HG02571 (cell line): ENCODE results near the gene IDE.
"Not testable (repeated sequence)": the region's sequence is repeated elsewhere in the genome, so short reads cannot be mapped to it uniquely, and the experiment has no call there.

Experiments
- ATAC-seq: cut with Tn5 transposase; IDR thresholded peaks from one replicate; pipeline ENCODE4 v1.9.1; 2021; ENCODE audit warnings: mild to moderate bottlenecking, moderate library complexity; ENCODE audit not compliant: unreplicated experiment

IDE gene

GRCh38 chr10:92573798-92574547, at the start of gene IDE:
Gene IDE, minus strand, starts transcription at chr10:92574093. Its CDS starts 74 bp downstream, at chr10:92574019.
- ATAC-seq, result peak; percentile 69

DNA sequence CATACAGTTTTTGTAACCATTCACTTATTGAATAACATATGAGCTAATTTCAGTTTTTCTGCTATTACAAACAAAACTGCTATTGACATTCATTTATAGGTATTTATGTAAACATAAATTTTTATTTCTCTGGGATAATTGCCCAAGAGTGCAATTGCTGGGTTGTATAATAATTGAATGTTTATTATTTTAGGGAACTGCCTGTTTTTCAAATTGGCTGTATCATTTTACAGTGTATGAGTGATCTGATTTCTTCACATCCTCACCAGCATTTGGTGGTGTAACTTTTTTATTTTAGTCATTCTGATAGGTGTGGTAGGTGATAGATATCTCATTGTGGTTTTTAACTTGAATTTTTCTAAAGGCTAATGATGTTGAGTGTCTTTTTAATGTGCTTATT, 45.5 kb upstream of the IDE start:
- ATAC-seq, result no peak

DNA sequence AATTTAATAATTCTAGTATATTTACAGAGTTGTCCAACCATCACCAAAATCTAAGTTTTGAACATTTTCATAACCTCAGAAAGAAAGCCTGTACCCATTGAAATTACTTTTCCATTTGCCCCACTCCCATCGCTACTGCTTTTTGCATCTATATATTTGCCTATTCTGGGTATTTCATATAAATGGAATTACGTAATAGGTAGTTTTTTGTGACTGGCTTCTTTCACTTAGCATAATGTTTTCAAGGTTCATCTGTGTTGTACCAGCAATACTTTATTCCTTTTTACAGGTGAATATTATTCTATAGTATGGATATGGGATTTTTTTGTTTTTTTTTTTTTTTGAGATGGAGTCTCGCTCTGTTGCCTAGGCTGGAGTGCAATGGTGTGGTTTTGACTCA, 41.6 kb upstream of the IDE start:
- ATAC-seq, result no peak

- ATAC-seq, result no peak
These were observed 30.9 kb upstream of the IDE start for GRCh38 chr10:92604841-92605240.

DNA sequence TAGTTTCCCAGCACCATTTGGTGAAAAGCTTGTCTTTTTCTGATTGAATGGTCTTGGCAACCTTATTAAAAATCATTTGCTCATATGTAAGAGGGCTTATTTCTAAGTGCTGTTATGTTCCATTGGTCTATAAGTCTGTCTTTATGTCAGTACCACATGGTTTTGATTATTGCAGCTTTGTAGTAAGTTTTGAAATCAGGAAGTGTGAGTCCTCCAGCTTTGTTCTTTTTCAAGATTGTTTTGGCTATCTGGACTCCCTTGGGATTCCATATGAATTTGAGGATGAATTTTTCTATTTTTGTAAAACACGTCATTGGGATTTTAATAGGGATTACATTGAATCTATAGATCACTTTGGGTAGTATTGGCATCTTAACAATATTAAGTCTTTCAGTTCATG, 24.4 kb upstream of the IDE start:
- ATAC-seq, result no peak

DNA sequence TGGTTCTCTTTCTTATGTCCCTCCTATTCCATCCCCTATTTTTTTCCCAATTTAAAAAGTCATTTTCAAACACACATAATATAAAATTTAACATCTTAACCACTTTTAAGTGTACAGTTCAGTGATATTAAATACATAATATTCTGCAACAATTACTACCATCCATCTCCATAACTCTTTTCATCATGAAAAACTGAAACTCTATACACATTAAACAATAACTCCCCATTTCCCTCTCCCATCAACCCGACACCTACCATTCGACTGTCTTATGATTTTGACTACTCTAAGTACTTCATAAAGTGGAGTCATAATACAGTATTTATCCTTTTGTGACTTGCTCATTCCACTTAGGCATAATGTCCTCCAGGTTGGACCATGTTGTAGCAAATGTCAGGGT, 21.6 kb upstream of the IDE start:
- ATAC-seq, result no peak

DNA sequence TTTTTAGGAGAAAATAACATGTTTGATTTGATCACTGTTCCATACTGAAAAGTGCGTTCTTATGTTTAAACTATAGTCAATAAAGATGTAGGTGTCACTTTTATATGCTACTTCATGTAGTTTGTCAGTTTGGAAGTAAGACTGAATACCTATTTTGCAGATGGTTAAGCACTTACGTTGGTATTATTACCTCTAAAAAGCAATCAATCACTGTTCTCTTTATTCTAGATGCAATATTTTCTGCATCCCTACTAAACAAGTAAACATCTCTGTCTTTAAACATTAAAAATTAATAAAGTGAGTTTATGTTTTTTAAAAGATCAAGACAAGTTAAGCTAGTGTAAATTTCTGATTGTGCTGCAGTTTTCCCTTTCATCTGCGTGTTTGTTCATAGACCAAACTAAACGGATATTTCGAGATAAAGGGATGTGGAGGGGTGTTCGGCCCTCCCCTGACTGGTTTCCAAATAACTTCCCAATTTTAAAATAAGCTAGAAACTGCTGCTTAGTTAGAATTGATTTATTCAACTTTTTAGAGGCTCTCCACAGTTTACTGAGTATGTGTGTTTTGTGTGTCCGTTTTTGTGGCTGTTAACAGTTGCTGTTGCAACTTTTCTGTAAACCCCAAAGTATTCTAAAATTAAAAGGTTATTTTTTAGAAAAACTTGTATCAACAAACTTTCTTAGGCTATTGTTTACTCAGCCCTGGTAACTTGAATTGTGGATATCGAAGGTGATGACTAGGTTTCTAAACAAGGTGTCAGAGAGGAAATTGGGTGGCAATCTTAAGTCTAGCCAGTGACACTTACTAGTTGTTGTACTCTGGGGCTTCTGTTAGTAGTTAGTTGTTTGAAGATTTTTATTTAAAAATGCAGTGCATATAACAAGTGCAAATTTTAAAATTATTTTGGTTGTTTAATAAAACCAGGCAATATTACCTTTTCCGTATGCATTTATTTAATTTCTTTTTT, 20.0 kb upstream of the IDE start:
- no peak for ATAC-seq

DNA sequence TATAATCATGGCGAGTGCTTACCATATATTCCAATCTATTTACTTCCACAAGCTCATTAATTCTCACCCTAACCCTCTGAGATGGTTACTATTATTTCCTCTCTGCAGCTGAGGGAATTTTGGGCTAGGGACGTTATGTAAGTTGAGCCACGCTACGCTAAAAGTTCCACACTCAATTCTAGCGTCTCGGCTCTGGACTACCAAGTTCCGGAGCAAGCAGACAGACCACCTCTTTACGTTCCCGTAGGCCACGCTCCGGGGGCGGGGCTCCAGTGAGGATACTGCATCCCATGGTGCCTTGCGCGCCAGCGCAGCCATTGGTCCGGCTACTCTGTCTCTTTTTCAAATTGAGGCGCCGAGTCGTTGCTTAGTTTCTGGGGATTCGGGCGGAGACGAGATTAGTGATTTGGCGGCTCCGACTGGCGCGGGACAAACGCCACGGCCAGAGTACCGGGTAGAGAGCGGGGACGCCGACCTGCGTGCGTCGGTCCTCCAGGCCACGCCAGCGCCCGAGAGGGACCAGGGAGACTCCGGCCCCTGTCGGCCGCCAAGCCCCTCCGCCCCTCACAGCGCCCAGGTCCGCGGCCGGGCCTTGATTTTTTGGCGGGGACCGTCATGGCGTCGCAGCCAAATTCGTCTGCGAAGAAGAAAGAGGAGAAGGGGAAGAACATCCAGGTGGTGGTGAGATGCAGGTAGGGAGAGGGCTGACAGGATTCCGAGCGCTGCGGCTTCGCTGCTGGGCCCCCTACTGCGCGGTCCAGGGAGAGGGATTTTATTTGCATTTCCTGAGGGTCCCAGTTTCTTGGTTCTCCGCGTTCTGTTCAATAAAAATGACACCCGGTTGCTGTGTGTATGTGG, 19.1 kb upstream of the IDE start, which contains the start of gene KIF11:
KIF11 (plus strand) TSS at position 370 of the 858 bp plus-strand sequence; CDS start at position 616, 246 bp downstream.
- ATAC-seq, result peak; percentile 67

- peak; percentile 72 for ATAC-seq
These were observed 17.7 kb upstream of the IDE start for GRCh38 chr10:92591550-92592022.

- no peak for ATAC-seq
These were observed 17.0 kb upstream of the IDE start for GRCh38 chr10:92590623-92591549.

DNA sequence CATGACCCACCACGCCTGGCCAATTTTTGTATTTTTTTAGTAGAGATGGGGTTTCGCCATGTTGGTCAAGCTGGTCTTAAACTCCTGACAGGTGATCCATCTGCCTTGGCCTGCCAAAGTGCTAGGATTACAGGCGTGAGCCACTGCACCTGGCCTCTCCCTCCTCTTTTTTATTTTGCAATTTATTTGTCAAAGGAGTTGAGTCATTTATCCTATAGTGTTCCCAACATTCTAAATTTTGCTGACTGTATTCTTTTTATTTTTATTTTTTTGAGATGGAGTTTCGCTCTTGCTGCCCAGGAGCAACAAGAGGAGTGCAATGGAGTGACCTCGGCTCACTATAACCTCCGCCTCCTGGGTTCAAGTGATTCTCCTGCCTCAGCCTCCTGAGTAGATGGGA, 8.5 kb upstream of the IDE start:
- not testable (repeated sequence) for ATAC-seq

GRCh38 chr10:92575961-92576360, 2.1 kb upstream of the IDE start:
- no peak for ATAC-seq

DNA sequence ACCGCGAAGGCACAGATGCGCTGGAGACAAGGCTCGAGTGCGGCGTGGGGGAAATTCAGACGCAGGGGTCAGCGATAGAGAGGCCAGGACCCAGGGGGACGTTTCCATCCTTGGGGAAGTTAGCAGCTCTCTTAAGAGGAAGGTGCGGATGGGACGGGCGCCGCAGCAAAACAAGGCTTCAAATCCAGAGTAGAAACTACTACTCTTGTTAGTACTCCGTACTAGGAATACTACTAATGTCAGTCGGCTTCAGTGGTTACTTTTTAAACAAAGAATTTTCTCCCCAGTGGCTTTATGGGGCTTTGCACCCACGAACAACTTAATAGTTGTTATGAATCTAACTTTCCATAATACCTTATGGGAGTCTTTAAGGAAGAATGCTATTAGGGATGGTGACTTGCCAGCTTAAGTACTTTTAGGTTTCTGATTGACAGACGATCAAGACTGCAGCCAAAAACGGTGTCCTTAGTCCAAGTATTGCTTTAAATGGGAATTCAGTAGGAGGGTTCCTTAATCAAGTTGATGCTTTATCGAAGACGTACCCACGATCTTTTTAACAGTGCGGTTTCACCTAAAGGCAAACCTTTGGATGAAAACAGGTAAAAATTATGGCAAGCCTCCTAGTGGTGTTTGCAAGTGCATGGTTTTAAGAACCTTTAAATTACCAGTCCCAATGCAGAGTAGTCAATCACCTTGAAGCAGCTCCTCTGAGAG, 812 bp upstream of the IDE start:
- ATAC-seq, result peak; percentile 6

DNA sequence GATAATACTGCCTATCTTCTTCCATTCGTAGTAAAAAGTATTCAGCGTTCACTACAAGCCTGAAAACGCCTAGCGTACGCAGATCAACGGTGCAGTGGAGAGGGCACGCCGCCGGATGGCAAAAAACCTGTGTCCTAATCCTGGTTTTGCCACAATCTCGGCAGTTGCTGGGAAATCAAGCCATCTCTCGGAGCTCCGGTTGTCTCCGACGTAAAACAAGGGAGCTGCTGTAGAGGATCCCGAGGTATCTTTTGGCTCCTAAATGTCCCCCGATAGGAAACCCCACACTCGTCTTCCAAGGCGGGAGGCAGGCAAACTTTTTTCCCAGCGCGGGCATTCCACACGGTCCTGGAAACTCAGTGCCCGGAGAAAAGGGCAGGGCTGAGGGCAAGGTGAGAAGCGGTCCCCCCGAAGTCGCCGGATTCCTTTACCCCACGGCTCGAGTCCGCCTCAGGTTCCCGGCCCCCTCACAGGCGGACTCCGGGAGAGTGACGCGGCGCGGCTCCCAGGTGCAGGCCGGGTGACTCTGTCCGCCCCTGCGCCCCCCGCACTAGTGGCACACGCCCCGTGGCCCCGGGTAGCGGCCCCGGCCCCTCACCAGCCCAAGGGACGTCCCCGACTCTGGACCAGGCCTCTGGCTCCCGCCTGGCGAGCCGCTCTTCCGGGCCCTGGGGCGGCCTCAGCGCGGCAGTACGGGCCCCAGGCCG, 649 bp downstream of the IDE start:
- ATAC-seq, result no peak

DNA sequence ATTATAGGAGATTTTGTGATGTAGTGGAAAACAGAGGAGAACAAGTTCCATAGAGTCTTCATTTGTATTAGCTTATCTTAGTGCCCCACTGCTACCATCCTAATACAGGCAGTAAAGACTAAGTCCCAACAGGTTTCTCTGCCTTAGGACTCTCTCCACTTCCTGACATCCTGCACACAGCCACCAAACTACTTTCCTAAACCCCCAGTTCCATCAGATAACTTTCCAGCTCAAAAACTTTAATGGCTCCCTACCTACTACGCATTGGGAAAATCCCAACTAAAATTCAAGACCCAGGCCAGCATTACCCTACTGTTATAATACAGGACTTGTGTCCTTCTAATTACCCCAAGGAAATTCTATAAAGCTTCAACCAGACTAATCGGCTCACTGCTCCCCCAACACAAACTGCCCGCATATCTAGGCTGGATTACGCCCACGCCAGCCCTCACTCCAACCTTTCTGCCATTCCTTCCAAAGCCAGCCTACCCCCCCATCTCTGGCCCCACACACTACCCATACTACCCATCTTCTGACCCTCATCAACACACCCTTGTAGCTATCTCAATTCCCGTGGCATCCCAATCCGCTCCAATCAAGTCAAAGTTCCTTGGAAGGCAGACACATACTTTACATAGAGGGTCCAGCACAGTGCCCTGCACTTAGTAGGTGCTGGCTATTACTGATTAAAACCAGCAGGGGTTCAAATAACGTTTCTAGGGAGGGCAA, 1.4 kb downstream of the IDE start:
- ATAC-seq, result no peak

DNA sequence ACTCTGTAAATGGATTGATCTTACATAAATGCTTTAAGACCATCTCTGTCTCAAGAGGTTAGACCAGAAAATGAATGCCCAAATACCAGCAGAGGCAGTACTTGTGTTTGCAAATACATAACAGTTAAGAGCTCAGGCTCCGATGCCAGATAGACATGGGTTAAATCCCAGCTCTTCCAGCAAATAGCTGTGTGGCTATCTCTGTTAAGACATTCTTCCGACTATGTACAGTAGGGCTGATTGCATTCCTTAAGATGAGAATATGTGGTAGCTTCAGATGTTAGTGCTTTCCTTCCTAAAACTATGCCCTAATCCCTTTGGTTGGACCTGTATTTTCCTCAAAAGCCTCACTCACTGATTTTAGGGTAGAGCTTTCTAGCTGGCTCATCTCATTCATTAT, 2.2 kb downstream of the IDE start:
- ATAC-seq, result no peak

GRCh38 chr10:92569663-92570062, 4.2 kb downstream of the IDE start:
- not testable (repeated sequence) for ATAC-seq

- no peak for ATAC-seq
These were observed 4.8 kb downstream of the IDE start for GRCh38 chr10:92569071-92569470.
